ENCODE results near the gene MDK.

MDK gene

GRCh38 chr11:46402957-46403902 is 21.8 kb downstream of the MDK start:
- DNase-seq (ENCODE audit: low read depth, low spot score) = no peak

- no peak for DNase-seq (ENCODE audit: low read depth, low spot score)
Observed at GRCh38 chr11:46404476-46405017, 23.1 kb downstream of the MDK start.

- DNase-seq (ENCODE audit: low read depth, low spot score) = no peak
Observed at GRCh38 chr11:46407635-46408034, 26.2 kb downstream of the MDK start.

- DNase-seq (ENCODE audit: low read depth, low spot score) = no peak
Observed at GRCh38 chr11:46408407-46408986, 27.0 kb downstream of the MDK start.

GRCh38 chr11:46410021-46410420 is 28.6 kb downstream of the MDK start:
- DNase-seq (ENCODE audit: low read depth, low spot score) = no peak

- no peak for DNase-seq (ENCODE audit: low read depth, low spot score)
Observed at GRCh38 chr11:46413760-46414465, 32.4 kb downstream of the MDK start.

GRCh38 chr11:46414466-46414796 is 33.0 kb downstream of the MDK start:
- no peak for DNase-seq (ENCODE audit: low read depth, low spot score)

GRCh38 chr11:46414879-46415278 is 33.4 kb downstream of the MDK start:
- no peak for DNase-seq (ENCODE audit: low read depth, low spot score)

- no peak for DNase-seq (ENCODE audit: low read depth, low spot score)
Observed at GRCh38 chr11:46417711-46418110, 36.2 kb downstream of the MDK start.

GRCh38 chr11:46418751-46419150 is 37.3 kb downstream of the MDK start:
- DNase-seq (ENCODE audit: low read depth, low spot score) = no peak

GRCh38 chr11:46420513-46420912 is 39.0 kb downstream of the MDK start:
- DNase-seq (ENCODE audit: low read depth, low spot score) = no peak

- no peak for DNase-seq (ENCODE audit: low read depth, low spot score)
Observed at GRCh38 chr11:46421257-46421880, 39.9 kb downstream of the MDK start.

GRCh38 chr11:46422588-46422987 is 41.1 kb downstream of the MDK start:
- DNase-seq (ENCODE audit: low read depth, low spot score) = no peak

- DNase-seq (ENCODE audit: low read depth, low spot score) = no peak
Observed at GRCh38 chr11:46426233-46426991, 44.9 kb downstream of the MDK start.

GRCh38 chr11:46427364-46427763 is 45.9 kb downstream of the MDK start:
- no peak for DNase-seq (ENCODE audit: low read depth, low spot score)

GRCh38 chr11:46429717-46430116 is 48.2 kb downstream of the MDK start:
- no peak for DNase-seq (ENCODE audit: low read depth, low spot score)

- no peak for DNase-seq (ENCODE audit: low read depth, low spot score)
Observed at GRCh38 chr11:46431211-46431610, 49.7 kb downstream of the MDK start.
